Smooth muscle cell (in vitro differentiated cells): ENCODE results near the gene NEAT1. TPM values are rescaled to one million over a fixed set of nuclear protein-coding genes. Genes with fewer than 3 reads are reported as not detected.

Experiments
- DNase-seq: peaks from one replicate; lab custom pipeline; 2025; ENCODE audit not compliant: unreplicated experiment; lab: John Stamatoyannopoulos, UW
- H2AFZ ChIP-seq: fragments of 200-600 bp; sonication (generic); 2 replicates; pipeline ENCODE4 v1.6.0; 2016; ENCODE audit warnings: antibody characterized with exemption, low read depth, mild to moderate bottlenecking
- H3F3A ChIP-seq: fragments of 200-600 bp; sonication (generic); 2 replicates; pipeline ENCODE4 v1.6.0; 2017; ENCODE audit warnings: antibody characterized with exemption, low read depth
- H3K27ac ChIP-seq: fragments of 200-600 bp; sonication (generic); 2 replicates; pipeline ENCODE4 v1.5.1; 2016; ENCODE audit warnings: low read depth, mild to moderate bottlenecking
- H3K27me3 ChIP-seq: fragments of 200-600 bp; sonication (generic); 2 replicates; pipeline ENCODE4 v1.6.1; 2016; ENCODE audit warnings: low read depth, mild to moderate bottlenecking
- H3K36me3 ChIP-seq: fragments of 200-600 bp; sonication (generic); 2 replicates; pipeline ENCODE4 v1.5.1; 2016; ENCODE audit warnings: low read depth
- H3K4me1 ChIP-seq: fragments of 200-600 bp; sonication (generic); 2 replicates; pipeline ENCODE4 v1.5.1; 2016; ENCODE audit warnings: low read depth
- H3K4me2 ChIP-seq: fragments of 200-600 bp; sonication (generic); 2 replicates; pipeline ENCODE4 v1.6.0; 2016; ENCODE audit warnings: mild to moderate bottlenecking
- H3K4me3 ChIP-seq: fragments of 200-600 bp; sonication (generic); 2 replicates; pipeline ENCODE4 v1.5.1; 2016; ENCODE audit warnings: mild to moderate bottlenecking
- H3K79me2 ChIP-seq: fragments of 200-600 bp; sonication (generic); 2 replicates; pipeline ENCODE4 v1.6.0; 2016; ENCODE audit warnings: low read depth, mild to moderate bottlenecking
- H3K9ac ChIP-seq: fragments of 200-600 bp; sonication (generic); 2 replicates; pipeline ENCODE4 v1.6.0; 2016; ENCODE audit warnings: low read depth
- H3K9me3 ChIP-seq: fragments of 200-600 bp; sonication (generic); replicated peaks from 2 replicates; pipeline ENCODE4 v1.5.1; 2016; ENCODE audit warnings: low read depth
- H4K20me1 ChIP-seq: fragments of 200-600 bp; sonication (generic); 2 replicates; pipeline ENCODE4 v1.6.0; 2016; ENCODE audit warnings: low read depth
- WGBS: methylation state at CpG from one replicate; pipeline ENCODE4 v1.1.7; 2016; ENCODE audit warnings: low lambda C conversion rate; 5-methylcytosine and 5-hydroxymethylcytosine counted together
- microRNA counts: library from miRNA; unstranded; fragments of <30 nt; microRNA quantifications from one replicate; lab custom pipeline; 2016
- polyA plus RNA-seq: library from polyadenylated mRNA; unstranded; fragments of >200 nt; fragmentation: Nextera tagmentation; extraction: Ambion mirVana; gene quantifications from 2 replicates; pipeline ENCODE4 v1.2.1, GENCODE V29; 2016
- small RNA-seq: library from RNA; depleted of rRNA; stranded (forward); fragments of <200 nt; gene quantifications from one replicate; pipeline ENCODE3, GENCODE V24; 2014
- total RNA-seq: library from RNA; depleted of rRNA; stranded (reverse); fragments of >200 nt; gene quantifications from 2 replicates; pipeline ENCODE4 v1.2.3, GENCODE V29; 2014
- TF ChIP-seq, protein P1 (sequence below): fragments of 200-600 bp; sonication (generic); IDR thresholded peaks from 2 replicates; pipeline ENCODE4 v1.5.1; 2017; ENCODE audit warnings: borderline replicate concordance, mild to moderate bottlenecking, antibody characterized with exemption; ENCODE audit not compliant: insufficient read depth, poor library complexity, severe bottlenecking

Gene NEAT1
- total and polyA plus RNA-seq, 2 experiments from 2014 or later: 14.9 to 155 TPM

DNA sequence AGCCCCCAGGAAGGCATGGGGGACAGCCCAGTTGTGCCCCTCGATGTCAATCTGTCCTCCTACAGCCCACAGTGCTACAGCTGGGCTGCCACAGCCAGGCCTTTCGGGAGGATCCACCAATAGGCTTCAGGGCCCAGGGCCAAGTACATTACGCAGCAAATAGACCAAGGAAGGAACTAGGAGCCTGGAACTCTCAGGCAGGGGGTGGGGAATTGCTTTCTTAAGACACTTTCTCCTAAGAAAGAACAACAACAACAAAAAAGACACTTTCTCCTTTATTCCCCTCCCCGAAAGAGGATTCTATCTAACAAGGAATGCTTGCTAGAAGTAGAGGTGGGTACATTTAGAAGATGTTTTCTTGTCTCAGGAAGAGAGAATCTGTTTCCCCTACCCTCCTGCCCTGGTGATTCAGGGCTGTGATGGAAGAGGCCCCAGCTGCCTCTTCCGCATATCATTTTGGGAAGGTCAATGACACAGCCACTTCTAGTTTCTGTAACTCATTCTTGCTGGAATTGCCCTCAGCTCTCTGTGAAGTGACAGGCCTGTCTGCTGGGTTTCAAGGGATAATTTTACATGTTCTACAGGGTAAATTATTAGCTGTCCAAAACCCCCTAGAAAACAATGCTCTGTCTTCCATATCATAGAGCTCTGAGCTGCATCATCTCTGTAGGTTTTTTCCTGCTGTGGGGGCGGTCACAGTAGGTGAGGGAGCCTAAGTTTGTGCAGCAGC, 70.2 kb downstream of the NEAT1 start:
- Histone ChIP-seq H3K9ac (peak overlapping the region; percentile 92), H3K27me3 (no peaks in the 10 kb centered on the region), H3K36me3 (no peaks in the 10 kb centered on the region), H3K9me3 (no peaks in the 10 kb centered on the region), H3K4me3 (no peak overlapping the region), H3K79me2 (peaks cover 26% of the 10 kb centered on the region), H2AFZ (no peak overlapping the region), H3F3A (peaks cover 57% of the 10 kb centered on the region), H3K4me2 (peak overlapping the region; percentile 77), H3K27ac (peak overlapping the region; percentile 98), H3K4me1 (peaks cover 77% of the 10 kb centered on the region), H4K20me1 (no peaks in the 10 kb centered on the region)
- DNase-seq: no peak
- WGBS: 29% methylated on average over 6 of the region's 6 CpGs
- TF ChIP-seq, protein P1, sequence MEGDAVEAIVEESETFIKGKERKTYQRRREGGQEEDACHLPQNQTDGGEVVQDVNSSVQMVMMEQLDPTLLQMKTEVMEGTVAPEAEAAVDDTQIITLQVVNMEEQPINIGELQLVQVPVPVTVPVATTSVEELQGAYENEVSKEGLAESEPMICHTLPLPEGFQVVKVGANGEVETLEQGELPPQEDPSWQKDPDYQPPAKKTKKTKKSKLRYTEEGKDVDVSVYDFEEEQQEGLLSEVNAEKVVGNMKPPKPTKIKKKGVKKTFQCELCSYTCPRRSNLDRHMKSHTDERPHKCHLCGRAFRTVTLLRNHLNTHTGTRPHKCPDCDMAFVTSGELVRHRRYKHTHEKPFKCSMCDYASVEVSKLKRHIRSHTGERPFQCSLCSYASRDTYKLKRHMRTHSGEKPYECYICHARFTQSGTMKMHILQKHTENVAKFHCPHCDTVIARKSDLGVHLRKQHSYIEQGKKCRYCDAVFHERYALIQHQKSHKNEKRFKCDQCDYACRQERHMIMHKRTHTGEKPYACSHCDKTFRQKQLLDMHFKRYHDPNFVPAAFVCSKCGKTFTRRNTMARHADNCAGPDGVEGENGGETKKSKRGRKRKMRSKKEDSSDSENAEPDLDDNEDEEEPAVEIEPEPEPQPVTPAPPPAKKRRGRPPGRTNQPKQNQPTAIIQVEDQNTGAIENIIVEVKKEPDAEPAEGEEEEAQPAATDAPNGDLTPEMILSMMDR: no peak

DNA sequence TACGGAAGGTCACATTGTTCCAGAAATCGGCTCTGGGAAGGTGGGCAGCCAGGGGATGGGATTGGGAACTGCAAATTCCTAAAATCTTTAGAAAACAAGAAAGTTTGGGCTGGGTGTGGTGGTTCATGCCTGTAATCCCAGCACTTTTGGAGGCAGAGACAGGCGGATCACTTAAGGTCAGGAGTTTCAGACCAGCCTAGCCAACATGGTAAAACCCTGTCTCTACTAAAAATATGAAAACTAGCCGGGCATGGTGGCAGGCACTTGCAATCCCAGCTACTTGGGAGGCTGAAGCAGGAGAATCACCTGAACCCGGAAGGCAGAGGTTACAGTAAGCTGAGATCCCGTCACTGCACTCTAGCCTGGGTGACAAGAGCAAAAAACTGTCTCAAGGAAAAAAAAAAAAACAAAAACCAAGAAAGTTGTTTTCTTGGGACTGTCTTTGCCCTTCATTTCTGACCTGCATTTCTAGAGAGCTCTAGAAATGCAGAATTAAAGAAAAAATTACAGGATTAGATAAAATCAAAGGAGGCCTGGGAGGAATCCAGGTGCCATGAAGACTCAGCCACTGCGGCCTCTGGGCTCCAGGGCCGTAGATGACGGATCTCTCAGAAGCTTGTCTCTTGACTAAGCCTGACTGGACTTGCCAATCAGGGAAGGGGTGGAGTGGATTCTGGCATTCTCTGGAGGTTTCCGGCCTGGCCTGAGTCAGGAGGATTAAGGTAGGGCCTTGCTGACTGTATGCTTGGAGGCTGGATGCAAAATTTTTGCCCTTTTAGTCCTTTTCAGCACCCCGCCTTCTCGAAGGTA, 71.0 kb downstream of the NEAT1 start:
- no peaks in the 10 kb centered on the region for H3K27me3 ChIP-seq
- H3K27ac ChIP-seq: peak overlapping the region; percentile 98
- H3K4me1 ChIP-seq: peaks cover 69% of the 10 kb centered on the region
- H3K9me3 ChIP-seq: no peaks in the 10 kb centered on the region
- no peaks in the 10 kb centered on the region for H4K20me1 ChIP-seq
- no peaks in the 10 kb centered on the region for H3K36me3 ChIP-seq
- peak overlapping the region; percentile 92 for H3K9ac ChIP-seq
- TF ChIP-seq, protein P1: no peak
- H3K4me2 ChIP-seq: peak overlapping the region; percentile 77
- WGBS: 36% methylated on average over 12 of the region's 12 CpGs
- DNase-seq: no peak
- H3K79me2 ChIP-seq: peaks cover 32% of the 10 kb centered on the region
- peaks cover 53% of the 10 kb centered on the region for H3F3A ChIP-seq
- H3K4me3 ChIP-seq: no peak overlapping the region
- no peak overlapping the region for H2AFZ ChIP-seq

MicroRNAs encoded within 50 kb of the gene (microRNA counts, 767-probe panel; counts per million panel counts)
- 183 counts per million for microRNA hsa-miR-612 (lab: Ali Mortazavi, UCI)

Small RNAs within 50 kb of the gene (small RNA-seq; reads per million reads assigned to genes)
- gene RF01684: not detected

Other genes starting within 250 kb of the NEAT1 start
- gene CAPN1, start 240.9 kb upstream of the NEAT1 start, total RNA-seq: 93.0 and 126 TPM in 2 replicates
- 109 and 149 TPM in 2 replicates for gene CAPN1, start 240.9 kb upstream of the NEAT1 start, polyA plus RNA-seq
- gene POLA2, start 160.8 kb upstream of the NEAT1 start, total RNA-seq: 2.5 and 4.4 TPM in 2 replicates
- 8.4 and 9.2 TPM in 2 replicates for gene POLA2, start 160.8 kb upstream of the NEAT1 start, polyA plus RNA-seq
- gene CDC42EP2, start 107.9 kb upstream of the NEAT1 start, total RNA-seq: 0.94 and 4.0 TPM in 2 replicates
- gene CDC42EP2, start 107.9 kb upstream of the NEAT1 start, polyA plus RNA-seq: 7.8 and 13.0 TPM in 2 replicates
- gene DPF2, start 88.9 kb upstream of the NEAT1 start, total RNA-seq: 40.1 and 40.5 TPM in 2 replicates
- gene DPF2, start 88.9 kb upstream of the NEAT1 start, polyA plus RNA-seq: 69.4 and 82.1 TPM in 2 replicates
- gene TIGD3, start 68.0 kb upstream of the NEAT1 start, total RNA-seq: 0.49 TPM in 1 of 2 replicates, not detected in the other
- not detected in 2 replicates for gene TIGD3, start 68.0 kb upstream of the NEAT1 start, polyA plus RNA-seq
- gene SLC25A45, start 40.2 kb upstream of the NEAT1 start, total RNA-seq: 0.81 and 2.2 TPM in 2 replicates
- 3.4 and 7.7 TPM in 2 replicates for gene SLC25A45, start 40.2 kb upstream of the NEAT1 start, polyA plus RNA-seq
- gene FRMD8, start 36.2 kb upstream of the NEAT1 start, total RNA-seq: 16.7 and 19.1 TPM in 2 replicates
- 37.8 and 40.8 TPM in 2 replicates for gene FRMD8, start 36.2 kb upstream of the NEAT1 start, polyA plus RNA-seq
- 7,019 and 7,386 TPM in 2 replicates for gene MALAT1, start 76.2 kb downstream of the NEAT1 start, total RNA-seq
- gene MALAT1, start 76.2 kb downstream of the NEAT1 start, polyA plus RNA-seq: 6,158 and 16,096 TPM in 2 replicates
- gene SCYL1, start 102.3 kb downstream of the NEAT1 start, total RNA-seq: 66.6 and 90.8 TPM in 2 replicates
- gene SCYL1, start 102.3 kb downstream of the NEAT1 start, polyA plus RNA-seq: 108 and 123 TPM in 2 replicates
- 33.6 TPM in 2 replicates for gene LTBP3, start 135.6 kb downstream of the NEAT1 start, total RNA-seq
- 46.4 and 53.9 TPM in 2 replicates for gene LTBP3, start 135.6 kb downstream of the NEAT1 start, polyA plus RNA-seq
- gene ZNRD2, start 147.7 kb downstream of the NEAT1 start, total RNA-seq: 45.9 and 55.5 TPM in 2 replicates
- 105 and 108 TPM in 2 replicates for gene ZNRD2, start 147.7 kb downstream of the NEAT1 start, polyA plus RNA-seq
- gene FAM89B, start 149.7 kb downstream of the NEAT1 start, total RNA-seq: 51.4 and 63.9 TPM in 2 replicates
- gene FAM89B, start 149.7 kb downstream of the NEAT1 start, polyA plus RNA-seq: 174 TPM in 2 replicates
- 5.1 and 14.0 TPM in 2 replicates for gene EHBP1L1, start 153.3 kb downstream of the NEAT1 start, total RNA-seq
- gene EHBP1L1, start 153.3 kb downstream of the NEAT1 start, polyA plus RNA-seq: 28.4 and 29.5 TPM in 2 replicates
- gene KCNK7, start 173.0 kb downstream of the NEAT1 start, total RNA-seq: 1.7 TPM in 1 of 2 replicates, not detected in the other
- not detected in 2 replicates for gene KCNK7, start 173.0 kb downstream of the NEAT1 start, polyA plus RNA-seq
- 14.9 and 15.0 TPM in 2 replicates for gene MAP3K11, start 191.4 kb downstream of the NEAT1 start, total RNA-seq
- 17.3 and 29.7 TPM in 2 replicates for gene MAP3K11, start 191.4 kb downstream of the NEAT1 start, polyA plus RNA-seq
- 12.0 and 17.5 TPM in 2 replicates for gene PCNX3, start 193.0 kb downstream of the NEAT1 start, total RNA-seq
- gene PCNX3, start 193.0 kb downstream of the NEAT1 start, polyA plus RNA-seq: 18.3 and 20.7 TPM in 2 replicates
- gene SIPA1, start 215.3 kb downstream of the NEAT1 start, total RNA-seq: 9.8 and 15.9 TPM in 2 replicates
- gene SIPA1, start 215.3 kb downstream of the NEAT1 start, polyA plus RNA-seq: 63.8 and 67.6 TPM in 2 replicates
- 41.7 and 48.1 TPM in 2 replicates for gene RELA, start 240.1 kb downstream of the NEAT1 start, total RNA-seq
- 82.8 and 98.4 TPM in 2 replicates for gene RELA, start 240.1 kb downstream of the NEAT1 start, polyA plus RNA-seq